Stimulated activated CD8-positive, alpha-beta memory T cell treated with anti-CD3 and anti-CD28 coated beads, Interleukin-2, amount 100 ng/mL, for 1 hour (primary cell): Measurements from ENCODE around the gene HAS3.
"Not testable (repeated sequence)": the region's sequence is repeated elsewhere in the genome, so short reads cannot be mapped to it uniquely, and the experiment has no call there.

Experiments used
- DNase-seq, 2 donors: peaks; one replicate each; pipeline ENCODE4 v3.0.0-alpha.2; 2020; ENCODE audit warnings: low read depth in 2 of 2

HAS3 gene

GRCh38 chr16:69116256-69116875 is 10.9 kb downstream of the HAS3 start:
- no peak for DNase-seq

GRCh38 chr16:69116906-69117305 is 11.5 kb downstream of the HAS3 start:
- no peak for DNase-seq

- DNase-seq: no peak
Observed at GRCh38 chr16:69118468-69118867, 13.0 kb downstream of the HAS3 start.

- no peak for DNase-seq
Observed at GRCh38 chr16:69118994-69119393, 13.5 kb downstream of the HAS3 start.

DNA sequence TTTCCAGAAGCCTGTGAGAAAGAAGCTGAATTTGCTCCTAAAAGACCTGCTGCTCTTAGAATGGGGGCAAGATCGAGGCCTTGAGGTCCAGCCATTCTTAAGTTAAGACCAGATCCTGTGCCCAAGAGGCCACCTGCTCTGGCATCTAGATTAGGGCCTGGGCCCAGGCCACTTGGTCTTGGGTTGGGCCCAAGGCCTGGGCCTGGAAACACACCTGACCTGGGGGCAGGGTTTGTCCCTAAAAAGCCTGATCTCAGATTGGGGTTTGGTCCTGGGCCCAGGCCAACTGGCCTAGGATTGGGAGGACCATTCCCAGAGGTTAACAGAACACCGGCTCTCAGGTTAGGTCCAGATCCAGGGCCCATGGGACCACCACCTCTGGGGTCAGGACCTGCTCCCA is 14.1 kb downstream of the HAS3 start:
- no peak for DNase-seq

- no peak for DNase-seq
Observed at GRCh38 chr16:69120096-69120664, 14.7 kb downstream of the HAS3 start.

DNA sequence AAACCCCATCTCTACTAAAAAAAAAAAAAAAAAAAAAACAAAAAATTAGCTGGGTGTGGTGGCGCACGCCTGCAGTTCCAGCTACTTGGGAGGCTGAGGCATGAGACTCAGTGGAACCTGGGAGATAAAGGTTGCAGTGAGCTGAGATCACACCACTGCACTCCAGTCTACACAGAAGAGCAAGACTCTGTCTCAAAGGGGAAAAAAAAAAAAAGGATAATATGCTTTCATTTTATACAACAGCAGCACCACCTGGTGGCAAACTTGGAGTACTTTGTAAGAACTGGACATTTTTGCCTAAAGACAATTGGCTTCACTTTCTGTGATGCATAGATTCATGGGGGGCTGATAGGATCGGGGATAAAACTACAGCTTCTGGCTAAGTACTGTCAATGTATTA is 18.5 kb downstream of the HAS3 start:
- peak in 1 of 2 donors; percentile 53 for DNase-seq

DNA sequence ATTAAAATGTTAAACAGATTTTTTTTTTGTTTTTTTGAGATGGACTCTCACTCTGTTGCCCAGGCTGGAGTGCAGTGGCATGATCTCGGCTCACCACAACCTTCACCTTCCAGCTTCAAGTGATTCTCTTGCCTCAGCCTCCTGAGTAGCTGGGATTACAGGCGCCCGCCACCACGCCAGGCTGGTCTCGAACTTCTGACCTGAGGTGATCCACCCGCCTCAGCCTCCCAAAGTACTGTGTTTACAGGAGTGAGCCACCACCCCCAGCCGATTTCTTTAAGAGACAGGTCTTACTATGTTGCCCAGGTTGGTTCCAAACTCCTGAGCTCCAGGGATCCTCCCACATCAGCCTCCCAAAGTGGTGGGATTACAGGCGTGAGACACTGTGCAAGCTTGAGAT is 19.0 kb downstream of the HAS3 start:
- not testable (repeated sequence) for DNase-seq

GRCh38 chr16:69124961-69125360 is 19.5 kb downstream of the HAS3 start:
- DNase-seq: not testable (repeated sequence)

GRCh38 chr16:69126221-69126620 is 20.8 kb downstream of the HAS3 start:
- no peak for DNase-seq

- not testable (repeated sequence) for DNase-seq
Observed at GRCh38 chr16:69126801-69127200, 21.3 kb downstream of the HAS3 start.

- DNase-seq: no peak
Observed at GRCh38 chr16:69127966-69128510, 22.6 kb downstream of the HAS3 start.

- DNase-seq: no peak
Observed at GRCh38 chr16:69130461-69130860, 25.0 kb downstream of the HAS3 start.

DNA sequence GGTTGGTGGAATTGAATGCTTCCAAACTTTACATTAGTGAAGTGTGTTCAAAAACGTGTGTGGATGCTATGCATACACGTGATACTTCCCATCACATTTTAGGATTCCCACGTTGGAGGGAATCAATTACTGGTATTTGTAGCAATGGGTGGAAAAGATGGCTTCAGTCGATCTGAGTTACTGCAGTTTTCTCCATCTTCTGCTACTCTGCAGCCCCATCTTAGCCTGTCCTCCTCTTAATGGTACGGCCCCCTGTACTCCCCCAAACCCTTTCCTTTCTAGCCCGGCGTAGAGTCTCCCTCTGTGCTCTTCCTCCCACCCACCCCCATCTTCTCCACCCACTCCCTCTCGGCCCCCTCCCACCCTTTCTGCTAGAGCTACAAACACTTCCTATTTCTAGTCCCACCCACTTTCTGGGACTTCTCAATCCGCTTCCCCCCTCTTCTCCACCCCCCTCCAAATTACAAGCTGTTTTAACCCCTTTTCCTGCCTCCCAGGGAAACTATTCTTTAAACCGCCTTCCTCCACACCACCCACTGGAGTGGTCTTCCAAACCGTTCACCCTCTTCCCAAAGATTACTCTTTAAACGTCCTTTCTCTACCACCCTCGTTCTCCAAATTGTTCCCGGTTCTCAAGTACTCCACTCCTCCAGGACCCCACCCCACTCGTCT is 25.9 kb downstream of the HAS3 start:
- DNase-seq: no peak

GRCh38 chr16:69131839-69132423 is 26.5 kb downstream of the HAS3 start:
- peak; percentile 31 to 53 for DNase-seq

DNA sequence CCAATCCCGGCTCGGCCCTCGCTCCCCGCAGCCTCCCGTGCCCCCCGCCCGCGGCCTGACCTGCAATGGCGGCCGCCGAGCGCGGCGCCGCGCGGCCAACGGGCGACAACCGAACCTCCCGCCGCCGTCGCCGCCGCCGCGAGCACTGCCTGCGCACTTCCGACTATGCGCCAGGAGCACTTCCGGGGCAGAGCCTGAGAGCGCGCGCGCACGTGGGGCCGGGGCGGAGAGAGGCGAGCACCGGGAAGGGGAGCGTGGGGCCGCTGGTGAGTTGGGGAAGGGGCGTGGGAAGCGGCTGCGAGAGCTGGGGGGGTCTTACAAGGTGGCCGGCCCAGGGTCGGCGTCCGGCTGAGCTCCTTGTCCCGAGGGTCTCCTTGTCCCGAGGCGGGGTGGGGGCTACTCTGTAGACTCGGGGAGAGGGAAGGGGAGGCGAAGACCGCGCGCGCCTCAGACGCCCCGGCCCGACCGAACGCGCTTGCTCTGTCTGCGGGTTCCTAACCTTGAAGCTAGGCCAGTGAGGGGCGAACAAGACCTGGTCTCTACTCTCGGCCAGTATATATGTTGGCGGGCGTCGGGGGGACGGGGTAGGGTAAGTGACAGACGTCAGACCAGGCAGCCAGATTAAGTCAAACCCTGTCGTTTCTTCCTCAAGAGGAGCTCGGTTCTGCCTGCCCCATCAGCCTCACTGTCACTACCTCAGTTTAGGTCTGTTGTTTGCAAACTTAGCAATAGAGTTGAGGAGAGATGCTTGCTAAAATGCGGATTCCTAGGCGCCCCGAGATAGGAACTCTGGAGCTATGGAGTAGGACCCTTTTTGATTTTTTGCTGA is 27.2 kb downstream of the HAS3 start, which contains the start of the genes CHTF8 and UTP4:
TSS of gene CHTF8 (minus strand) at position 165 of the 829 bp plus-strand sequence. CDS start 11,130 bp downstream, outside the sequence.
TSS of gene UTP4 (plus strand) at position 226 of the 829 bp plus-strand sequence. CDS start 811 bp downstream, outside the sequence.
- peak; percentile 70 to 76 for DNase-seq

DNA sequence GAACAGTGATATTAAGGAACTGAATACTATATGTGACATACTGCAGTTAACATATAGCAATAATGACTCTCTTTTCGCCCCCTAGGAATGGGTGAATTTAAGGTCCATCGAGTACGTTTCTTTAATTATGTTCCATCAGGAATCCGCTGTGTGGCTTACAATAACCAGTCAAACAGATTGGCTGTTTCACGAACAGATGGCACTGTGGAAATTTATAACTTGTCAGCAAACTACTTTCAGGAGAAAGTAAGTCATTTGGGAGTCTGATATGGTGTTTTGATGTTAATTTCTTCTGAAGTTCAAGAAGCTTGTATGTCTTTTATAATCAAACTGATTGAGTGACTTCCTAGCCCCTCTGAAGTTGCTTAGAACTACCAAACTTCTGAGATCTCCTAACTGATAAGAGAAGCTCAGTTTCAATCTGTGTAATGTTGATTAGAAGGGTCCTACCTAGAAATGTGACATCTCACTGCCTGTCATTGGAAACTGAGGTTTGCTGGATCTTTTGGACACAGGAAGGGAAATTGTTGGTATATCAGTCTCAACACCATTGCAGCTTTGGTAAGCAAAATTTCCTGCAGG is 28.0 kb downstream of the HAS3 start:
- DNase-seq: no peak

GRCh38 chr16:69138608-69139007 is 33.2 kb downstream of the HAS3 start:
- no peak for DNase-seq

DNA sequence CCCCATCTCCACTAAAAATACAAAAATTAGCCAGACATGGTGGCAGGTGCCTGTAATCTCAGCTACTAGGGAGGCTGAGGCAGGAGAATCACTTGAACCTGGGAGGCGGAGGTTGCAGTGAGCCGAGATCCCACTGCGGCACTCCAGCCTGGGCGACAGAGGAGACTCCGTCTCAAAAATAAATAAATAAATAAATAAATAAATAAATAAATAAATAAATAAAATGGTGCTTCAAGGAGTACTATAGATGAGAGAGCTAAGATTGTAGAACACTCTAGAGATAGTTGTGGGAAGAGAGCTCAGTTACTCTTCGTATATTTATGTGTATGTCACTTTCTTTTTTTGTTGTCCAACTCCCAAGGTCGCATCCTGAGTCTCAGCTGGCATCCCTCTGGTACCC is 34.0 kb downstream of the HAS3 start:
- DNase-seq: not testable (repeated sequence)

DNA sequence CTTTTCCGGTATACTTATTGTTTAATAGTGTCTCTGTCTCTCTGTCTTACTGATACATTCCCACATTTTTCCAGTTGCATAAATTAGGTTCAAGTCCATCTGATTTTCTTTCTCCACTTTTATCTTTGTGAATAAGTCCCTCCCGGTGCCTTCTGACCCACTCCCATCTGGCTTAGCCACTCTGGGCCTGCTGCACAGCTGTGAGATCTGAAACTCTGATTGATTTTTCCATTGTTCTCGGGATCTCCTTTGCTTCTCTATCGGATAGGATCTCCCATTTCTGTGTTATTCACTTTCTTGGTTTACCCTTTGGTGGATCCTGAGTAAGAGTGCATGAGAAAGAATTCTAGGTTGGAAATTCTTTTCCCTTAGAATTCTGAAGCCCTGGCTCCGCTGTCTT is 35.6 kb downstream of the HAS3 start:
- no peak for DNase-seq

GRCh38 chr16:69141936-69142335 is 36.5 kb downstream of the HAS3 start:
- DNase-seq: no peak
